HEK293 (cell line): ENCODE results near the gene LARP1.

Source experiments
- EGR2 ChIP-seq: fragments of 450-650 bp; formaldehyde crosslinking; IDR thresholded peaks from 2 replicates; pipeline ENCODE4 v1.5.1; 2016; ENCODE audit warnings: low read depth, missing biosample characterization, missing genetic modification characterization
- GLI4 ChIP-seq: fragments of 450-650 bp; formaldehyde crosslinking; IDR thresholded peaks from 2 replicates; pipeline ENCODE4 v1.5.1; 2016; ENCODE audit warnings: missing biosample characterization, missing genetic modification characterization
- HOXA7 ChIP-seq: sonication (generic); formaldehyde crosslinking; IDR thresholded peaks from 2 replicates; pipeline ENCODE4 v1.8.1; 2022; ENCODE audit warnings: missing genetic modification reagents, borderline replicate concordance
- KLF16 ChIP-seq: fragments of 450-650 bp; formaldehyde crosslinking; IDR thresholded peaks from 2 replicates; pipeline ENCODE4 v1.5.1; 2017; ENCODE audit warnings: missing biosample characterization, missing genetic modification characterization
- MYNN ChIP-seq: fragments of 450-650 bp; formaldehyde crosslinking; IDR thresholded peaks from 2 replicates; pipeline ENCODE4 v1.5.1; 2016; ENCODE audit warnings: missing biosample characterization, missing genetic modification characterization, borderline replicate concordance
- MZF1 ChIP-seq: fragments of 450-650 bp; formaldehyde crosslinking; IDR thresholded peaks from 2 replicates; pipeline ENCODE4 v1.5.1; 2017; ENCODE audit warnings: missing biosample characterization, missing genetic modification characterization, borderline replicate concordance
- OSR2 ChIP-seq: fragments of 450-650 bp; formaldehyde crosslinking; IDR thresholded peaks from 2 replicates; pipeline ENCODE4 v1.5.1; 2016; ENCODE audit warnings: missing biosample characterization, missing genetic modification characterization
- OVOL3 ChIP-seq: fragments of 450-650 bp; formaldehyde crosslinking; IDR thresholded peaks from 2 replicates; pipeline ENCODE4 v1.5.1; 2016; ENCODE audit warnings: missing biosample characterization, missing genetic modification characterization
- SP2 ChIP-seq: fragments of 450-650 bp; formaldehyde crosslinking; IDR thresholded peaks from 2 replicates; pipeline ENCODE4 v1.5.1; 2016; ENCODE audit warnings: missing biosample characterization, missing genetic modification characterization
- WT1 ChIP-seq: fragments of 450-650 bp; formaldehyde crosslinking; IDR thresholded peaks from 2 replicates; pipeline ENCODE4 v1.5.1; 2016; ENCODE audit warnings: missing biosample characterization, missing genetic modification characterization
- ZBTB48 ChIP-seq: fragments of 450-650 bp; formaldehyde crosslinking; IDR thresholded peaks from 2 replicates; pipeline ENCODE4 v1.5.1; 2016; ENCODE audit warnings: missing biosample characterization, missing genetic modification characterization
- ZNF146 ChIP-seq: fragments of 450-650 bp; formaldehyde crosslinking; IDR thresholded peaks from 2 replicates; pipeline ENCODE4 v1.5.1; 2016; ENCODE audit warnings: missing biosample characterization, missing genetic modification characterization
- ZNF157 ChIP-seq: fragments of 450-650 bp; formaldehyde crosslinking; IDR thresholded peaks from 2 replicates; pipeline ENCODE4 v1.5.1; 2016; ENCODE audit warnings: missing biosample characterization, missing genetic modification characterization
- ZNF175 ChIP-seq: fragments of 450-650 bp; formaldehyde crosslinking; IDR thresholded peaks from 2 replicates; pipeline ENCODE4 v1.5.1; 2016; ENCODE audit warnings: missing biosample characterization, missing genetic modification characterization
- ZNF19 ChIP-seq: fragments of 450-650 bp; formaldehyde crosslinking; IDR thresholded peaks from 2 replicates; pipeline ENCODE4; 2016; ENCODE audit warnings: missing biosample characterization, missing genetic modification characterization, low read depth
- ZNF274 ChIP-seq, 2 experiments: fragments of 200-500 bp in 1 of 2; fragments of 450-650 bp in 1 of 2; sonication (Bioruptor generic) in 1 of 2; formaldehyde crosslinking in 1 of 2; IDR thresholded peaks; 2 replicates each; pipeline versions ENCODE4 v1.5.1 to v1.6.1; 2014 to 2016; ENCODE audit warnings: borderline replicate concordance in 1 of 2, inconsistent platforms in 1 of 2, low read length in 1 of 2, missing biosample characterization in 1 of 2, missing genetic modification characterization in 1 of 2
- ZNF37A ChIP-seq: fragments of 450-650 bp; IDR thresholded peaks from 2 replicates; pipeline ENCODE4 v1.5.1; 2018; ENCODE audit warnings: missing biosample characterization, missing genetic modification characterization
- ZNF426 ChIP-seq: fragments of 450-650 bp; formaldehyde crosslinking; IDR thresholded peaks from 2 replicates; pipeline ENCODE4 v1.5.1; 2017; ENCODE audit warnings: missing biosample characterization, missing genetic modification characterization, mild to moderate bottlenecking, inconsistent platforms, moderate library complexity
- ZNF585B ChIP-seq: fragments of 450-650 bp; formaldehyde crosslinking; IDR thresholded peaks from 2 replicates; pipeline ENCODE4 v1.5.1; 2016; ENCODE audit warnings: missing biosample characterization, missing genetic modification characterization
- ZNF626 ChIP-seq: fragments of 450-650 bp; sonication (Bioruptor Pico); formaldehyde crosslinking; IDR thresholded peaks from 2 replicates; pipeline ENCODE4 v1.5.1; 2018; ENCODE audit warnings: missing biosample characterization, missing genetic modification characterization, inconsistent platforms
- ZNF677 ChIP-seq: fragments of 450-650 bp; IDR thresholded peaks from 2 replicates; pipeline ENCODE4 v1.5.0; 2018; ENCODE audit warnings: missing biosample characterization, mild to moderate bottlenecking, missing genetic modification characterization, moderate library complexity
- ZNF791 ChIP-seq: fragments of 450-650 bp; formaldehyde crosslinking; IDR thresholded peaks from 2 replicates; pipeline ENCODE4 v1.5.1; 2016; ENCODE audit warnings: missing biosample characterization, missing genetic modification characterization
- ZSCAN30 ChIP-seq: fragments of 450-650 bp; IDR thresholded peaks from 2 replicates; pipeline ENCODE4 v1.5.1; 2018; ENCODE audit warnings: missing biosample characterization, mild to moderate bottlenecking, missing genetic modification characterization, moderate library complexity
- TF ChIP-seq, protein P1 (sequence below): fragments of 450-650 bp; formaldehyde crosslinking; IDR thresholded peaks from 2 replicates; pipeline ENCODE4 v1.5.1; 2016; ENCODE audit warnings: missing biosample characterization, missing genetic modification characterization
- TF ChIP-seq, protein P2 (sequence below): fragments of 450-650 bp; formaldehyde crosslinking; IDR thresholded peaks from 2 replicates; pipeline ENCODE4 v1.5.1; 2017; ENCODE audit warnings: missing biosample characterization, missing genetic modification characterization
- TF ChIP-seq, protein P3 (sequence below): fragments of 450-650 bp; formaldehyde crosslinking; IDR thresholded peaks from 2 replicates; pipeline ENCODE4 v1.5.1; 2016; ENCODE audit warnings: missing biosample characterization, missing genetic modification characterization, borderline replicate concordance
- TF ChIP-seq, protein P4 (sequence below): fragments of 450-650 bp; formaldehyde crosslinking; IDR thresholded peaks from 2 replicates; pipeline ENCODE4 v1.5.1; 2016; ENCODE audit warnings: missing biosample characterization, missing genetic modification characterization
- TF ChIP-seq, protein P5 (sequence below): fragments of 450-650 bp; IDR thresholded peaks from 2 replicates; pipeline ENCODE4 v1.5.1; 2018; ENCODE audit warnings: missing biosample characterization, missing genetic modification characterization
- TF ChIP-seq, protein P6 (sequence below): fragments of 450-650 bp; formaldehyde crosslinking; IDR thresholded peaks from 2 replicates; pipeline ENCODE4 v1.5.1; 2016; ENCODE audit warnings: missing biosample characterization, missing genetic modification characterization

Gene LARP1

DNA sequence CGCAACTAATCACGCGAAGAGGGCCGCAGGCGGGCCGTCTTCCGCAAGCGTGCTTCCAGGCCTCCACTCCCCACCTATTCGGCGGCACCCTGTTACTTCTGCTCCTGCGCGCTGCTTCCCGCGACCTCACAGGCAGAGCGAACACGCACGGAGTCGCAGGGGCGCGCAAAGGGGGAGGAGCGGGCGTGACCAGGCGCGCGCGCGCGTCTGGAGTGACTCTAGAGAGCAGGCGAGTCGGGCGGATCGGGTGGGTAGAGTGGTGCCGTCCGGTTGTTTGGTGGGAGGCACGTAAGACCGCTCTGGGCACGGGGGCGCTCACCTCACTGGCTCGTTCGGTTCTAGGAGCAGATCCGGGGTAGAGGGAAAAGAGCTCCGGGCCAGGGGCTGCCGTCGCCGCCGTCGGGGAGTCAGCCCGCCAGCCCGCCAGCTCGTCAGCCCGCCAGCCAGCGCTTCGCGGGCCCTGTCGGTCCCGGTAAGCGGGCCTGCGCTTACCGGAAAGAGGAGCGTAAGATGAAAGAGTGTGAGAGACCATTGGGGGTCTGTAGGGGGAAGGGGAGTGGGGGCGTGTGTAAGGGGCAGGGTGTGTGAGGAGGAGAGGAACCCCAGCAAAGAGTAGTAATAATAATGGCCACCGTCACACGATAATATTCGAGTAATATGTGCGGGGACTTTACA, 103.3 kb downstream of the LARP1 start, which contains the start of gene CNOT8 (continued):
- TF ChIP-seq ZNF274 (IDR thresholded peaks at IDR 0.05; ENCODE audit: low read length) (no peak), ZNF274 (tag by site-specific recombination; IDR thresholded peaks at IDR 0.05; ENCODE audit: borderline replicate concordance) (no peak), ZNF585B (tag by site-specific recombination) (no peak), MYNN (tag by site-specific recombination) (no peak), EGR2 (tag by site-specific recombination) (peak; percentile 80), ZNF19 (tag by site-specific recombination) (no peak), HOXA7 (CRISPR knock-in tag) (no peak), MZF1 (tag by site-specific recombination) (no peak), KLF16 (tag by site-specific recombination) (peak; percentile 53), ZNF677 (tag by site-specific recombination) (no peak), WT1 (peak; percentile 75), ZNF175 (tag by site-specific recombination) (no peak), ZNF626 (no peak), ZSCAN30 (tag by site-specific recombination) (peak; percentile 15; the same call in 1 of the 2 replicates), ZNF37A (tag by site-specific recombination) (no peak), ZNF426 (tag by site-specific recombination) (no peak), ZBTB48 (no peak), OSR2 (tag by site-specific recombination) (no peak), GLI4 (tag by site-specific recombination) (no peak), ZNF157 (no peak), OVOL3 (tag by site-specific recombination) (no peak), SP2 (tag by site-specific recombination) (peak; percentile 65), ZNF146 (tag by site-specific recombination) (no peak), ZNF791 (tag by site-specific recombination) (no peak)
- TF ChIP-seq, protein P1, sequence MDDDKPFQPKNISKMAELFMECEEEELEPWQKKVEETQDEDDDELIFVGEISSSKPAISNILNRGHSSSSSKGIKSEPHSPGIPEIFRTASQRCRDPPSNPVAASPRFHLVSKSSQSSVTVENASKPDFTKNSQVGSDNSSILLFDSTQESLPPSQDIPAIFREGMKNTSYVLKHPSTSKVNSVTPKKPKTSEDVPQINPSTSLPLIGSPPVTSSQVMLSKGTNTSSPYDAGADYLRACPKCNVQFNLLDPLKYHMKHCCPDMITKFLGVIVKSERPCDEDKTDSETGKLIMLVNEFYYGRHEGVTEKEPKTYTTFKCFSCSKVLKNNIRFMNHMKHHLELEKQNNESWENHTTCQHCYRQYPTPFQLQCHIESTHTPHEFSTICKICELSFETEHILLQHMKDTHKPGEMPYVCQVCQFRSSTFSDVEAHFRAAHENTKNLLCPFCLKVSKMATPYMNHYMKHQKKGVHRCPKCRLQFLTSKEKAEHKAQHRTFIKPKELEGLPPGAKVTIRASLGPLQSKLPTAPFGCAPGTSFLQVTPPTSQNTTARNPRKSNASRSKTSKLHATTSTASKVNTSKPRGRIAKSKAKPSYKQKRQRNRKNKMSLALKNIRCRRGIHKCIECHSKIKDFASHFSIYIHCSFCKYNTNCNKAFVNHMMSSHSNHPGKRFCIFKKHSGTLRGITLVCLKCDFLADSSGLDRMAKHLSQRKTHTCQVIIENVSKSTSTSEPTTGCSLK (tag by site-specific recombination) = no peak
- TF ChIP-seq, protein P2, sequence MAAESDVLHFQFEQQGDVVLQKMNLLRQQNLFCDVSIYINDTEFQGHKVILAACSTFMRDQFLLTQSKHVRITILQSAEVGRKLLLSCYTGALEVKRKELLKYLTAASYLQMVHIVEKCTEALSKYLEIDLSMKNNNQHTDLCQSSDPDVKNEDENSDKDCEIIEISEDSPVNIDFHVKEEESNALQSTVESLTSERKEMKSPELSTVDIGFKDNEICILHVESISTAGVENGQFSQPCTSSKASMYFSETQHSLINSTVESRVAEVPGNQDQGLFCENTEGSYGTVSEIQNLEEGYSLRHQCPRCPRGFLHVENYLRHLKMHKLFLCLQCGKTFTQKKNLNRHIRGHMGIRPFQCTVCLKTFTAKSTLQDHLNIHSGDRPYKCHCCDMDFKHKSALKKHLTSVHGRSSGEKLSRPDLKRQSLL (tag by site-specific recombination) = no peak
- TF ChIP-seq, protein P3, sequence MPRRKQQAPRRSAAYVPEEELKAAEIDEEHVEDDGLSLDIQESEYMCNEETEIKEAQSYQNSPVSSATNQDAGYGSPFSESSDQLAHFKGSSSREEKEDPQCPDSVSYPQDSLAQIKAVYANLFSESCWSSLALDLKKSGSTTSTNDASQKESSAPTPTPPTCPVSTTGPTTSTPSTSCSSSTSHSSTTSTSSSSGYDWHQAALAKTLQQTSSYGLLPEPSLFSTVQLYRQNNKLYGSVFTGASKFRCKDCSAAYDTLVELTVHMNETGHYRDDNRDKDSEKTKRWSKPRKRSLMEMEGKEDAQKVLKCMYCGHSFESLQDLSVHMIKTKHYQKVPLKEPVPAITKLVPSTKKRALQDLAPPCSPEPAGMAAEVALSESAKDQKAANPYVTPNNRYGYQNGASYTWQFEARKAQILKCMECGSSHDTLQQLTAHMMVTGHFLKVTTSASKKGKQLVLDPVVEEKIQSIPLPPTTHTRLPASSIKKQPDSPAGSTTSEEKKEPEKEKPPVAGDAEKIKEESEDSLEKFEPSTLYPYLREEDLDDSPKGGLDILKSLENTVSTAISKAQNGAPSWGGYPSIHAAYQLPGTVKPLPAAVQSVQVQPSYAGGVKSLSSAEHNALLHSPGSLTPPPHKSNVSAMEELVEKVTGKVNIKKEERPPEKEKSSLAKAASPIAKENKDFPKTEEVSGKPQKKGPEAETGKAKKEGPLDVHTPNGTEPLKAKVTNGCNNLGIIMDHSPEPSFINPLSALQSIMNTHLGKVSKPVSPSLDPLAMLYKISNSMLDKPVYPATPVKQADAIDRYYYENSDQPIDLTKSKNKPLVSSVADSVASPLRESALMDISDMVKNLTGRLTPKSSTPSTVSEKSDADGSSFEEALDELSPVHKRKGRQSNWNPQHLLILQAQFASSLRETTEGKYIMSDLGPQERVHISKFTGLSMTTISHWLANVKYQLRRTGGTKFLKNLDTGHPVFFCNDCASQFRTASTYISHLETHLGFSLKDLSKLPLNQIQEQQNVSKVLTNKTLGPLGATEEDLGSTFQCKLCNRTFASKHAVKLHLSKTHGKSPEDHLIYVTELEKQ (tag by site-specific recombination) = no peak
- TF ChIP-seq, protein P4, sequence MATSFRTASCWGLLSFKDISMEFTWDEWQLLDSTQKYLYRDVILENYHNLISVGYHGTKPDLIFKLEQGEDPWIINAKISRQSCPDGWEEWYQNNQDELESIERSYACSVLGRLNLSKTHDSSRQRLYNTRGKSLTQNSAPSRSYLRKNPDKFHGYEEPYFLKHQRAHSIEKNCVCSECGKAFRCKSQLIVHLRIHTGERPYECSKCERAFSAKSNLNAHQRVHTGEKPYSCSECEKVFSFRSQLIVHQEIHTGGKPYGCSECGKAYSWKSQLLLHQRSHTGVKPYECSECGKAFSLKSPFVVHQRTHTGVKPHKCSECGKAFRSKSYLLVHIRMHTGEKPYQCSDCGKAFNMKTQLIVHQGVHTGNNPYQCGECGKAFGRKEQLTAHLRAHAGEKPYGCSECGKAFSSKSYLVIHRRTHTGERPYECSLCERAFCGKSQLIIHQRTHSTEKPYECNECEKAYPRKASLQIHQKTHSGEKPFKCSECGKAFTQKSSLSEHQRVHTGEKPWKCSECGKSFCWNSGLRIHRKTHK (tag by site-specific recombination) = no peak
- TF ChIP-seq, protein P5, sequence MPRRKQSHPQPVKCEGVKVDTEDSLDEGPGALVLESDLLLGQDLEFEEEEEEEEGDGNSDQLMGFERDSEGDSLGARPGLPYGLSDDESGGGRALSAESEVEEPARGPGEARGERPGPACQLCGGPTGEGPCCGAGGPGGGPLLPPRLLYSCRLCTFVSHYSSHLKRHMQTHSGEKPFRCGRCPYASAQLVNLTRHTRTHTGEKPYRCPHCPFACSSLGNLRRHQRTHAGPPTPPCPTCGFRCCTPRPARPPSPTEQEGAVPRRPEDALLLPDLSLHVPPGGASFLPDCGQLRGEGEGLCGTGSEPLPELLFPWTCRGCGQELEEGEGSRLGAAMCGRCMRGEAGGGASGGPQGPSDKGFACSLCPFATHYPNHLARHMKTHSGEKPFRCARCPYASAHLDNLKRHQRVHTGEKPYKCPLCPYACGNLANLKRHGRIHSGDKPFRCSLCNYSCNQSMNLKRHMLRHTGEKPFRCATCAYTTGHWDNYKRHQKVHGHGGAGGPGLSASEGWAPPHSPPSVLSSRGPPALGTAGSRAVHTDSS (tag by site-specific recombination) = no peak
- TF ChIP-seq, protein P6, sequence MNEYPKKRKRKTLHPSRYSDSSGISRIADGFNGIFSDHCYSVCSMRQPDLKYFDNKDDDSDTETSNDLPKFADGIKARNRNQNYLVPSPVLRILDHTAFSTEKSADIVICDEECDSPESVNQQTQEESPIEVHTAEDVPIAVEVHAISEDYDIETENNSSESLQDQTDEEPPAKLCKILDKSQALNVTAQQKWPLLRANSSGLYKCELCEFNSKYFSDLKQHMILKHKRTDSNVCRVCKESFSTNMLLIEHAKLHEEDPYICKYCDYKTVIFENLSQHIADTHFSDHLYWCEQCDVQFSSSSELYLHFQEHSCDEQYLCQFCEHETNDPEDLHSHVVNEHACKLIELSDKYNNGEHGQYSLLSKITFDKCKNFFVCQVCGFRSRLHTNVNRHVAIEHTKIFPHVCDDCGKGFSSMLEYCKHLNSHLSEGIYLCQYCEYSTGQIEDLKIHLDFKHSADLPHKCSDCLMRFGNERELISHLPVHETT (tag by site-specific recombination) = no peak
